SIG-M5 treated with dmso at 0.1 percent for 504 hours (cell line): Measurements from ENCODE around the gene TSPY3.
"Not testable (repeated sequence)": the region's sequence is repeated elsewhere in the genome, so short reads cannot be mapped to it uniquely, and the experiment has no call there.

Experiments used
- DNase-seq: peaks from one replicate; lab custom pipeline; 2025; ENCODE audit not compliant: unreplicated experiment; lab: John Stamatoyannopoulos, UW

The TSPY3 gene

GRCh38 chrY:9398121-9398520 lies at the start of gene TSPY3:
TSPY3 (plus strand) TSS chrY:9398421; CDS start chrY:9398467, 46 bp downstream.
- DNase-seq: not testable (repeated sequence)

DNA sequence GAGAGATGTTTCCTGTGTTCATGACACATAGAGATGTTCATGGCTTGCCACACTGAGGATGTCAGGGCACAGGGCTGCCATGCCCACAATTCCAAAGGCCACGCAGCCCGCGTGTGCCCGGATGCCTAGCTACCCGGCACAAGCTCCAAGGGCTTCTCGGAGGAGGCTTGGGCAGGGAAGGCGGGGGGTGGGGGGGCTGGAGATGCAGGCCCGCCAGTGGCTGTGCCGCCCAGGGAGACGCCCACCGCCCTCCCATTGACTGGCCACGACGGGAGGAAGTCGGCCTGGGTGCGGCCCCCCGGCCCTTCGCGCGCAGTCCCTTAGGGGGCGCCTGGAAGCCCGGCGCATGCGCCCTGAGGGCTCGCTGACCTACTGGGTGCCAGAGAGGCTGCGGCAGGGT lies 40.7 kb upstream of the TSPY3 start, which contains the start of gene TSPY8:
Gene TSPY8 (plus strand): TSS at position 301 of the 400 bp plus-strand sequence. CDS start 46 bp downstream, at position 347.
- DNase-seq: not testable (repeated sequence)

- not testable (repeated sequence) for DNase-seq
Observed at GRCh38 chrY:9396527-9396926, 1.7 kb upstream of the TSPY3 start.
